Brain pericyte (primary cell): Measurements from ENCODE around the gene GTPBP1.

Experiments
- DNase-seq: peaks from one replicate; pipeline ENCODE4 v3.0.0-alpha.2; 2012; ENCODE audit warnings: low read depth, low spot score

The GTPBP1 gene

DNA sequence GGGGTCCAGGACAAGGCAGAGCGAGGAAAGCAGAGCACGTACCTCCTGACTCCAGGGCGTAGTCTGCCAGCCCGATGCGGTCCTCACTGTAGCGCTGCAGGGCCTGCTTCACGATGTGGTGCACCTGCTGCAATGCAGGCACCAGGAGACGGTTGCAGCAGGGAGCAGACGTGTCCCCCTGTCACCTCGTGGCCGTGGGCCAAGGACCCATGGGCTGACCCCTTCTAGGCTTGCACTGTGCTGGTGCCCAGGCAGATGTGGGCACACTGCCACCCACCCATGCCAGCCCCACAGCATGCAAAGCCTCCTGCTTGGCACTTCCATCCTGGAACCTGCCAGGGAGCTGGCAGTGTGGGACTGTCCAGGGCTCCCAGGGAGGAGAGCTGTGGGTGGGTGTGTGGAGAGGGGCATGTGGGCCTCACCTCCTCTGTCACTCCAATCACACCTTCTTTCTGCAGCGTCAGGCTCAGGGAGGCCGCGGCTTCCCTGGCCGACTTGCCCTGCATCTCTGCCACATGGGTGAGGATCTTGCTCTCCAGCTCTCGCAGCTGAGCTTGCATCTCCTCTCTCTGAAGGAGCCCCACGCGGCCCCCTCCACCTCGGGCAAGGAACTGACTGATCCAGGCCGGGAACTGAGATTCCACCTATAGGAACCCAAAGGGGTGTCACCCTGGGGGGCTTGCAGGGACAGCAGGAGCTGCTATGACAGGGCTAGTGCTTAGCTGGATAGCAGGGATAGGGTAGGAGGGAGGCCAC, 33.7 kb downstream of the GTPBP1 start:
- no peak for DNase-seq

DNA sequence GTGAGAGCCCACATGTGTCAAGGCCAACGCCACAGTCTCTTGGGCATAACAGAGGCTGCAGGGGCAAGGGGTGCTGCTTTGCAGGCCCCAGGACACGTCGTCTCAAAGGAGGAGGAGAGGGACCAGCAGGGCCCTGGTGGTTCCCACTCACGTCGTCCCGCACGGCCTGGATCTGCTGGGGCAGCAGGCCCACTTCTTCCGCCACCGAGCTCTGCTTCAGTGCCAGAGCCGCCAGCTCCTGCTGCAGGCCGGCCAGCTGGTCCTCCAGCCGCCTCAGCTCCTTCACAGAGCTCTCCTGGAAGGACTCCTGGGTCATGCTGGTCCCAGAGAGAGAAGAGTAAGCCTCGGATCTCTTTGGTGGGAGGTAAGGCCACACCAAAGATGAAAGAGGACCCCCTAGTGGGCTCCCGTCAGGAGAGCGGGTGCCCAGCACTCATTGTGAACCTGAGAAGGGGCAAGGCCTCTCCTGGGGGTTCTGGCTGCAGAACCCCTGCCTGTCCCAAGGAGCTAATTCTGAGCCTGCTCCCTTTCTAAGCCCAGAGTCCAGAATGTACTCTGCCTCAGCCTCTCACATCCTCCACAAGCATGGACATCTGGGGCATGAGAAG, 34.5 kb downstream of the GTPBP1 start:
- DNase-seq = no peak

DNA sequence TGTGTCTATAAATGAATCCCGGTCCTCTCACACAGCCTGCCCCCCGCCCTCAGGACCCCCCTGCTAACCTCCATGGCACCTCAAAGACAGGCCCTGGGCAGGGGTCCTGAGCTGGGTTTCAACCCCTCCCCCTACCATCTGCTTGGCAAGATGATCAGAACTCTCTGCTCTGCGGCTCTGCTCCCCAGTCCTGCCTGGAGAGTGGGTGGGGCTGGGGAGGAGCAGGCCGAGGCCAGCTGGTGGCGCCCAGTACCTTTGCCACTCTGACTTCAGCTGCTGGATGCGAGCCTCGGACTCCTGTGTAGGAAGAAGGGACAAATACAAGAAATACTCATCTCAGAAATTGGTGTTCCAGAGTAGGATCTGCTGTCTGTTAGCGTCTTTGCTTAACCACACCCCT, 35.0 kb downstream of the GTPBP1 start:
- DNase-seq = no peak

DNA sequence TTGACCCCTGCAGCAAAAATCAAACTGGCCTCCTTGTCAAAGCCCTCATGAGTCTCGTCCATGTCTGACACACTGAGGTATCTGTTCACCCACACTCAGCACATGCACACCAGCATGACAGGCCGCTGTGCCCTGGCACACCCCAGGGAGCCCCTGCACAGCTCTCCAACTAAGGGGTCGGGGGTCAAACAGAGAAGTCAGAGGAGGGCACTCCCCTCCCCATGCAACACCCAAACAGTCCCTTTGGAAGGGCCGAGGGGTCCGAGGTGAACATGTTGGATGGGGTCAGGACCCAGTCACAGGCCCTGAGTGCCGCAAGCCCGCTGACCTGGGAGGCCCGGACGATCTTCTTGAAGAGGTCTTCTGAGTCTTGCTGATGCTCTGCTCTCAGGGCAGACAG, 35.4 kb downstream of the GTPBP1 start:
- no peak for DNase-seq

DNA sequence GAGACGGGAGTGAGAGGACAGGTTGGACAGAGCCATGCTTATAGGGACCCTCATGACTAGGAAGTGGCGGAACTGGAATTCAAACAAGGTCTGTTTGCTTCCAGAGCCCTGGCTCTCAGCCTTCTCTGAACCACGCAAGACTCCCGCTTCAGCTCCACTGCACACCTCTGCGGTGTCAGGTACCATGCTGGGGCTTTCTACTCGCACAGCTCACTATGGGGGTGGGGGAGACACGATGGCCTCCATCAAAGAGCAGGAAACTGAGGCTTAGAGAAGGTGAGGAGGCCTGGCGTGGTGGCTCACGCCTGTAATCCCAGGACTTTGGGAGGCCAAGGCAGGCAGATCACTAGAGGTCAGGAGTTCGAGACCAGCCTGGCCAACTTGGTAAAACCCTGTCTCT, 35.8 kb downstream of the GTPBP1 start:
- DNase-seq = no peak

DNA sequence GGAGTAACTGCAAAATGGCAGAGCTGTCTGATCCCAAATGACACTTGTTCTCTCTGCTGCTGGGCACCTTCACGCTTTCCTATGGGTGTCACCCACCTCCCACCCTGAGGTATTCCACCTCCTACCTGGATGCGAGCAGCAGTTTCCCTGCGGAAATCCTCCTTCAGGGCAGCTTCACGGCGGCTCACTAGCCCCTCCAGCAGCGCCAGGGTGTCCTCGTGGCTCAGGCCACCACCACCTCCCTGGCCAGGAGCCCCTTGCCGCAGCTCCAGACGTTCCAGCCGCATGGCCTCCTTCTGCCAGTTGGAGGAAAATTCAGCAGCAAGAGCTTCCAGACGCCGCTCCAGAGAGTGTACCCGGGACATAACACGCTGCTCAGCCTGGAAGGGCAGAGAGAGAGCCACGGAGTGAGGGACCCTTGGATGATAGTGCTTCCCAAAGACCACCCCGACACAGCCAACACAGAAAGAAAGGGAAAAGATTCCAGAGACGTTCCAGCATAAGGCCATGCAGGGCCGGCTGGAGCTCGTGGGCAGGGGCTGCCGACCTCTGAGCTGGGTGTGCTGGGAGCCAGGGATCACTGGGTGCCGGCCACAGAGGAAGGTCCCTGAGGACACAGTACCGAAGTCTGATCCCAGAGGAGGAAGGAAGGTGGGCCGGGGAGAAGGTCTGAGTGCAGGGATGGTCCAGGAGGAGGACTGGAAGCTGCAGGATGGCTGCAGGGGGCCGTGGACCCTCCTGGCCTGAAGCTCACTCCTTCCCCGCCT, 36.6 kb downstream of the GTPBP1 start:
- DNase-seq = no peak

DNA sequence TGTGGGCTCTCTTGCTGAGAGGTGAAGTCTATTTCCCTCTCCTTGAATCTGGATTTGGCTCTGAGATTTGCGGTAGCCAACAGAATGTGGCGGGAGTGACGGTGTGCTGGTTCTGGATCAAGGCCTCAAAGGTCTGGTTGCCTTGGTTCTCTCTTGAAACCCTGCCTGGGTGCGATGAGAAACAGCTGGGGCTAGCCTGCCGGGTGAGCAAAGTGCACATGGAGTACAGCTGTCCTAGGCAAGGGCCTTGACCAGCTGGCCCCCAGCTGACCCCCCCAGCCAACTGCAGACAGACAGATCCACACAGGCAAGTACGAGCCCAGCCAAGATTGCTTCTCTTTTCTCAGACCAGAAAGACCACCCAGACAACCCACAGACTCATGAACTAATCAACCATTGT, 39.2 kb downstream of the GTPBP1 start:
- DNase-seq = no peak

DNA sequence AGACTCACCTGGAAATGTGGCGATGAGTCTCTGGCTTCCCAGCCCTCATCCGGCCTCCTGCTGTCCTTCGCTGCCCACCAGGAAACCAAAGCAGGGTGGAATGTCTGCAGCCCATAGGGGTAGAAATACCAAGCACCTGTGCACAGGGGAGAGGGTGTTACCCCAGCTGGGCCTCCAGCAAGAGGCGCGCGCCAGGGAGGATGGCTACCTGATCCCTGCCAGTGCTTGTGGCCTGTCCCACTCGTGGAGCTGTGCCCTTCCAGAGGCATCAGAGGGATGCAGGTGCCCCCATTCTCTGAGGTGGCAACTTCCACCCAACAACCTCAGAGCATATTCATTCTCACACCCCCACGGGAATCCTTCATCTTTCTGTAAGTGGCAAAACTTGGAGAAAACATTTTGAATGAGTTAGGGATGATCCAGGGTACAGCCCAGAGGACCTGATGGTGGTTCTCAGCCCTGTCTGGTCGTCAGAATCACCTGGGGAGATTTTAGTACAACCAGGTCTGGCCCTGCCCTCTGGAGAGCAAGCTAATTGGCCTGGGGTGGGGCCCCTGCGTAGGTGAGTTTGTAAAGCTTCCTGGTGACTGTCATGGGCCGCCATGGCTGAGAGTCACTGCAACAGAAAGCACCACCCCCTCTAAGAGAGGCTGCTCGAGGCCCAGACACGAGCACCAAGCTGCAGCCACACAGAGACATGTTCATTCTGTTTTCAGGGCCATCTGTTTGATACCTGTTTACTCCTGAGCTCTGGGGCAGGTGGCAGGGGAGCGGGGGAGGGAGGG, 40.1 kb downstream of the GTPBP1 start:
- no peak for DNase-seq

DNA sequence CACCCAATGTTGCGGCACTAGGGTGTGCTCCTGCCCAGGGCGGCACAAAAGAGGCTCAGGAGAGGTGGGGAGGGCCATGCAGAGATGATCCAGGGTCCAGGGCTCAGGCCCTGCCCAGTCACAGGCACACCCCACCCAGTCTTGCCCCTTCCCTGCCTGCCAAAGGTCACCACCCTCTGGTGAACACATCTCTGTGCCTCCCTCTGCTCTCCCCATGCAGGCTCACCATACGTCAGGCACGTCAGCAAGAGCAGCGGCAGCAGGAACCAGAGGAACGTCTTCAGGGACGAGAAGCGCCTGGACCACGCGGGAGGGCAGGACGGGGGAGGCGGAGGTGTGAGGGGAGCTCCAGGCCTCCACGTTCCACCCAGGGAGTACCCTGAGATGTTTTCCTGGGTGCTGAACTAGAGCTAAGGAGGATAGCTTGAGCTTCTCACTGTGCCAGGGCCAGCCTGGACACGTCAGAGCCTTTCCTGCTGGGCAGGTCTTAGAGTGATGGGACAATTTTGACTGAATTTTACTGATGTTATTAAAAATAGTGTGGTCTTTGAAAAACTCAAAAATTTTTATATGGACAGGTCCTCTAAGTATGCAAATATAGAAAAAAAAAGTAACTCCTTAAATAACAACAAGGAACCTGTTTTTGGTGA, 42.9 kb downstream of the GTPBP1 start:
- DNase-seq = no peak

DNA sequence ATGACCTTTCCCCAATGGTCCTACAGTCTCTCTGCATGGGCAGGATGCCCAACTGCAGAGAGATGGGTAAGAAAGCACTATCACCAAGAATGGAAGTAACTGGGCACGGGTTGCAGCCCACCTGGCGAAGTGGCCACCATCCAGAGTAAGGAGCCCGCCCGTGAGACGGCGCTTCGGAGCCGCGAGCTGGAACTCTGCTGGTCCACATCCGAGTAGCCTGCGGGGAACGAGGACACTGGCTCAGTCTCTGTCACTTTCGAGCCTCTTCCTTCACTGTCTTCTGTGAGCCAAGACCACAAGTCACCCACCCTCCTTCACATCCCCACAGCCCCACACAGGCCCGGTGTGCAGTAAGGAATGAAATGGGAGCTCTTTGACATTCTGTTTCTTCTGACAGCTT, 44.4 kb downstream of the GTPBP1 start:
- DNase-seq = no peak

DNA sequence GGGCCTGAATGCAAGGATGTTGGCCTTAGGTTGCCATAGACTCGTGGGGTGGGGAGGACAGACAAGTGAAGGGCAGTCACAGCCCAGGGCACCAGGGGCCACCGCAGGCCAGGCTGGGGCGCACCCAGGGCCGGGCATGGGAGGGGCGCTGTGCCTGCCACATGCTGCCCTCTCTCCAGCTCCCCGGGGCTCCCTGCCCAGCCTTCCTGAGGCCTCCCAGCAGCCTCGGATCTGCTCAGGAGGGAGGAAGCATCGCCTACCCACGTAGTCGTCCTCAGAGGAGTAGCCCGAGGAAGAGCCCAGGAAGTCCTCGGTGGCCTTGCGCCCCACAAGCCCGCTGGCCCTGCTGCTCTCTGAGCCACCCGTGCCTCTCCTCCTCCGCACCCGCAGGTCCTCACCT, 44.9 kb downstream of the GTPBP1 start:
- no peak for DNase-seq

DNA sequence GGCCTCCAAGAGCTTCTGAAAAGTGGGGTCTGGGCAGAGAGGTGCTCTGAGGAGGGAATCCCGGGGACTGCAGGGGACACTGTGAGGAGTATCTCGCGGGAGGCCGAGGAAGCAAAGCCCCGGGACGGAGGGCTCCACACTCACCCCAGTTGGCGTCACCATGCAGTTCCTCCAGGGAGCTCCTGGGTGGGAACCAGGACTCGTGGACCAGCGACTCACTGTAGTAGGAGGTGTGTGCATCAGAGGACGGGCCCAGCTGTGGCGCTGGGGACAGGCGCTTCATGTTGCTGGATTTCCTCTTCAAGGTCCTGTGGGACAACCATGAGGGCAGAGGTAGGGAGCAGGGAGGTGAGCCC, 45.3 kb downstream of the GTPBP1 start:
- no peak for DNase-seq

DNA sequence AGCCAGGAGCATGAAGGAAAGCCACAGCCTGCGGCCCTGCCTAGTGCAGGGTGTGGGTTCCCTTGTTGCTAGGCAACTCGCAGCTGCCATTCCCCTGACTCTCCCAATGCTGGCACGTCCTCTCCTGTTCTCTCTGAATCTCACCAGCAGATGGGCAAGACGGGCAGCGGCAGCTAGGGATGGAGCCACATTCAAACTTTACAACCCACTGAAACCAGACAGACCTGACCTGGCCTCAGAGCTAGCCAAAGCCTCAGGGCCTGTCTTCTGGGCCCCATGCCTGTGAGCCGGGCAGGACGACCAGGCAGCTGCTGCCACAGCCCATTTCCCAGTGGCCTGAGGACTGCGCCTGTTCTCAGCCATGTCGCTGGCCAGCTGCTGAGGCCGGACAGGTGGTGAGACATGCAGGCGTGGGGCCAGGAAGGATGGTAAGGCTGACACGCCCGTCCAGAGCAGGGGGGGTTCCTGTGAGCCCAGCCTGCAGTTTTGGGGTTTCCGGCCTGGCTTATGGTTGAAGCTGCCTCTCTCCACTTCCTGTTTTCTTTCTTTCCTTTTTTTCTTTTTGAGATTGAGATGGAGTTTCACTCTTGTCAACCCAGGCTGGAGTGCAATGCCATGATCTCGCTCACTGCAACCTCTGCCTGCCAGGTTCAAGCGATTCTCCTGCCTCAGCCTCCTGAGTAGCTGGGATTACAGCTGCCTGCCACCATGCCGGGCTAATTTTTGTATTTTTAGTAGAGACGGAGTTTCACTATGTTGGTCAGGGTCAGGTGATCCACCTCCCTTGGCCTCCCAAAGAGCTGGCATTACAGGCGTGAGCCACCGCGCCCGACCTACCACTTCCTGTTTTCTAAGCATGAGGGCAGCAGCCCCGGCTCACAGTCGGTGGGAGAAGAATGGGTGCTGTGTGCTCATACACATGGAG, 45.9 kb downstream of the GTPBP1 start:
- DNase-seq = no peak

DNA sequence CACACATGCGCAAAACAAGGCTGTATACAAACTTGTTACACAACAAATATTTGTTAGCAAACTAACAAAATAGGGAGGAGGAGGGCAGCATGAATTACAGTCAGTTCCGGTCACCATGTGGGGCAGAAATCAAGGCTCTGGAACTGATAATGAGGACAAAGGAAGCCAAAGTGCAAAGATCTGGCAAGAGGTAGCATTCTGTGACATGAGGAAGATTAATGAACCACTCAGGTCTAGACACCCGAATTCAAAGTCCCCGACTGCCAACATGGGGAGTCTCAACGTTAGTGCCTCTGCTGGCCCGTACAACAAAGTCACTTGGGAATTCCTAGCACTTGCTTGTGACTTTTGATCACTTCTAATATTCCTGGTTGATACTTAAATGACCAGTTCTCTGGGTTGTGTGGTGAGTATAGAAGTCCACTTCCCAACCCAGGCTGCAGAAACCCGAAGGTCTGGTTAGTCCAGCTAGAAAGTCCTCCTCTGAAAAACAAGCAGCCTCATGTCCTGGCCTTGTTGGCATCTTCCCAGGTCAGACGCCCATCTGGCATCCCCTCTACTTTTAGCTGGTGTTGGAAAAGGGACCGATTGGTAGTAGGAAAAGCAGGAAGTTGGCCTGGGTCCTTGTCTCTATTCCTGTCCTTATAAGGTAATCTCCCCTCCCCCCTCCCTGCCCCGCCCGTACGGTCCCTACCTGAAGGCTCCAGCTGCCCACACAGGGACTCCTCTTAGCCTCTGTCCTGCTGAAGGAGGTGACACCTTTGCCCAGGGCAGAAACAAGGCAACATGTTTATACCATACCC, 48.4 kb downstream of the GTPBP1 start:
- DNase-seq = no peak

DNA sequence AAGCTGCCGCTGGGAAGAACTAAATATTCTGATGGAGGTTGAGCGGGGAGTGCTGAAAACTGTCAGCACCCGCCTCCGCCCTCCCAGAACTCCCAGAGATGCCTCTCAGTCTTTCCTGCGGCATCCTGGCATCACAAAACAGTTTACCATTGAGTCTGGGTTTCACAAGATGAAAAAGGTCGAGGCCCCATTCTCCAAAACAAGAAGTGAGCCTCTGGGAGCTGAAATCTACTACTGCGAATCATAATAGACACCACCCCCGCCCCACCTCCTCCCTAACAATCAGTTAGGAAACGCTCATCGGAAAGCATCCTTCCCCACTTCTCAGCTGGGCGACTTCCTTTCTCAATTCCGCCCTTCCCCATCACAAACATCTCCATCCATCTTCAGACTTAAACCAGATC, 49.0 kb downstream of the GTPBP1 start:
- DNase-seq = no peak

DNA sequence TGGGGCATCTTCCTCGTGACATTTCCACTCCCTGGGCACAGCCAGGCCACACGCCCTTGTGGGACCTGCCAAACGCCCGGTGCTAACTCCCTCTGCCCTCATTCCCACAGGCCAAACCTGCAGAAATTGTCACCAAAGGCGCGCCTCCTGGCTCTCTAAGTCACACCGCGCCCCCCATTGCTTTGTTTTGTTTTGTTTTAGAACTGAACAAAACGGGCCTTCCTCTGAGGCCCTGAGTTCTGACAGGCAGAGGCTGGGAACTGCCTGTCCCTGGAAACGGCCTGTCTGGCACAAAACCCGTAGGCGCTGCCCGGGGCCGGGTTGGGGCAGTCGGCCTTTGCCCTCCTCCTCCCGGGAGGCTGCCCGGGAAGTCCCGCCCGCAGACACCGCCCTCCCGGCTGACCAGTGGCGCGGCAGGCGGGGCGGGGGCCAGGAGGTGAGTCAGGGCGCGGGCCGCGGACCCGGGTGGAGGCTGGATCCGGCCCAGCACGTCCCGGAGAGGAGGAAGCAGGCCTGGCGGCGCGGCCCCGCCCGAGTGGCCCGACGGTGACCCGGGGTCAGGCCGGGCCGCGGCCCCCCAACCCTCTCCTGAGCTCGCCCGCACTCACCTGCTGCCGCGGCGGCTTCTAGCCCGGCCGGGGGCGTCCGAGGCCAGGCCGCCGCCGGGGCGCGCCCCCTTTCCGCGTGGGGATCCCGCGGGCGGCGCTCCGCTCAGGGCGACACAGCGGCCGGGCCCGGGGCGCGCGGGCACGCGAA, 49.6 kb downstream of the GTPBP1 start:
- DNase-seq = no peak

DNA sequence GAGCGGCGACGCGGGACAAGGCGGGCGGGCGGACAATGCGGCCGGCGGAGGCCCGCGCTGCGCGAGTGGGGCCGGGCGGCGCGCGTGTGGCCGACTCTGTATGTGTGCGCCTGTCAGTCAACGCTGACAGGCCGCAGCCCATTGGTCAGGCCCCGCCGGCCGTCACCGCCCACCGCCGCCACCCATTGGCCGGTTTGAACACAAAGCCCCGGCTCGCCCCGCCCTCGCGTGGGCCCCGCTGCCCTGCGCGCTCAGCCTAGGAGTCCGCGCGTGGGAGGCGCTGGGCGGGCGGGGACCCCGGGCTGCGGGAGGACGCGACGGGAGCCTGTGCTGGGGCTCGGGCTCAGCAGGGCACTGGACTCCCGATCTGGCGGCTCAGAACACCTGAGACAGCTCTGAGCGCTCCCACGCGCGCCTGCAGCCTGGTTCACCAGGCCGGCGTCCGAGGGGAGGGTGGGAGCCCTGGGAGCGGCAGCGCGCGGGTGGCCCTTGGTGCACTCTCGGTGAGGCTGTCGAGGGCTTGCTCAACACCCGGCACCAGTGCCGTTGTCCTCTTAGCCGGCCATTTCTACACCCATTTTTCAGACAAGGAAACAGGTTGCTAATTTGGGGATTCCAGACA, 50.3 kb downstream of the GTPBP1 start, which contains the start of gene SUN2:
Gene SUN2 (minus strand): TSS at position 88 of the 622 bp plus-strand sequence. CDS start 3,370 bp downstream, outside the sequence.
- DNase-seq = no peak

DNA sequence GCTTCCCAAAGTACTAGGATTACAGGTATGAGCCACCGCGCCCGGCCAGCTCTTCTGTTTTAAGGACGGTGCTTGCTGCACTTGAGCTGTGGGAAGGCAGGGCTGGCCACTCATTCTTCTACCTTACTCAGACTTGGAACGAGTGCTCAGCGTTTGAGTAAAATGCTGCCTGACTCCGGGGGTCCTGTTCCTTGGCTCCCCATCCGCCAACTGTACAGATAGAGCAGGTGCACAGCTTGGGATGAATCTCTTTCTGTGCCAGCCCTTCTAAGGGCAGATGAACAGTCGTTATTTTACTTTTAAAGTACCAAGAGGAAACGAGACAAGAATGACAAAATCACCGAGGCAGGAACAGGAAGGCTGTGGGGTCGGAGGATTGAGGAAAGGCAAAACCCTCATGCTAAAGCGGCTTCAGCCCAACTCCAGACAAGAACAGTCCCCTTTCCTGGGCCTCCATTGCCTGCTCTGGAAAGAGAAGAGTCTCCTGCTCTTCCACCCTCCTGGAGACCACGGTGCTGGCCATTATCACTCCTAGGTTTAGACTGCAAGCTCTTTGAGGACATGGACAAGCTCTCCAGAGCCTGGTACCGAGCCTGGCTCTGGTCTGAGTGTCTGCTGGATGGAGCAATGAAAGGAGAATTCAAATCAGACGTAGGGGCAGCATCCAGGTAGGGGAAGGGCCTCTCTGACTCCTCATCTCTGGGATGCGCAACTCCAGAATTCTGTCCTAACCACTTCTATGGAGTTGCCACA, 51.1 kb downstream of the GTPBP1 start:
- no peak for DNase-seq
